K562 (cell line): Measurements from ENCODE around the gene NPIPA5. TPM values are rescaled to one million over a fixed set of nuclear protein-coding genes. Genes with fewer than 3 reads are reported as not detected.
"Not testable (repeated sequence)": the region's sequence is repeated elsewhere in the genome, so short reads cannot be mapped to it uniquely, and the experiment has no call there.

Source experiments
- ATAC-seq: fragments of 200-7000 bp; cut with Tn5 transposase; 3 replicates; pipeline ENCODE4 v1.9.1; 2020; ENCODE audit warnings: moderate library complexity
- BruUV-seq: library from RNA; stranded (reverse); fragments of 400-500 nt; replicated peaks from 2 replicates; lab custom pipeline; 2021; lab: Mats Ljungman, UMichigan
- CTCF ChIA-PET: fragments of 300-600 bp; formaldehyde crosslinking; extraction: SDS; loops from one replicate; lab custom pipeline; 2021; ENCODE audit warnings: low intra/inter-chr PET ratio; lab: Yijun Ruan, JAX
- POLR2A ChIA-PET: fragments of 300-600, 350-650 bp; sonication (Branson Sonifier 250); formaldehyde crosslinking; extraction: SDS; loops from one replicate; lab custom pipeline; 2021; ENCODE audit warnings: antibody characterized with exemption, inconsistent platforms; lab: Yijun Ruan, JAX
- DNase-seq, 4 experiments: peaks; one replicate each; pipeline versions ENCODE4 v3.0.0 to v3.0.0-alpha.2; 2011 to 2018; ENCODE audit warnings: low spot score in 3 of 4, mixed read lengths in 3 of 4; ENCODE audit errors: extremely low read depth in 1 of 4
- FAIRE-seq: peaks from 2 replicates; lab custom pipeline; 2011; peaks lifted over from hg19 to GRCh38; lab: Jason Lieb, UNC
- H2AFZ ChIP-seq: 2 replicates; pipeline ENCODE4 v1.6.0; 2011; ENCODE audit warnings: low read depth, low read length, control low read depth, inconsistent platforms
- H3K27ac ChIP-seq: fragments of 200-600 bp; 3 replicates; pipeline ENCODE4 v1.8.0; 2011; ENCODE audit warnings: low read depth, mild to moderate bottlenecking, control low read depth, inconsistent platforms, low read length, moderate library complexity, mixed read lengths; ENCODE audit errors: extremely low read depth
- H3K27me3 ChIP-seq, 2 experiments: fragments of 300-600 bp in 1 of 2; 2 replicates in 1 of 2; 3 replicates in 1 of 2; pipeline versions ENCODE4 v1.6.0 to v1.8.0; 2011; ENCODE audit warnings: inconsistent platforms in 2 of 2, low read length in 2 of 2, mild to moderate bottlenecking in 1 of 2, mixed read lengths in 1 of 2, moderate library complexity in 1 of 2; ENCODE audit not compliant: control insufficient read depth in 2 of 2, insufficient read depth in 2 of 2
- H3K36me3 ChIP-seq: fragments of 300-600 bp; 3 replicates; pipeline ENCODE4 v1.8.0; 2011; ENCODE audit warnings: mild to moderate bottlenecking, low read length, inconsistent platforms; ENCODE audit not compliant: control insufficient read depth, insufficient read depth
- H3K4me1 ChIP-seq, 2 experiments: fragments of 200-600 bp in 1 of 2; replicated peaks in 1 of 2; 2 replicates in 1 of 2; 3 replicates in 1 of 2; pipeline versions ENCODE4 v1.5.1 to v1.8.0; 2011; ENCODE audit warnings: inconsistent platforms in 2 of 2, low read length in 2 of 2, mild to moderate bottlenecking in 1 of 2, mixed read lengths in 1 of 2, moderate library complexity in 1 of 2; ENCODE audit not compliant: control insufficient read depth in 2 of 2, insufficient read depth in 2 of 2
- H3K4me2 ChIP-seq: 2 replicates; pipeline ENCODE4 v1.6.1; 2011; ENCODE audit warnings: low read length, control low read depth, inconsistent platforms, mixed read lengths; ENCODE audit not compliant: insufficient read depth
- H3K4me3 ChIP-seq: fragments of 200-600 bp; sonication (generic), shearing (Covaris generic); 2 replicates; pipeline ENCODE4 v1.5.1; 2016; ENCODE audit warnings: control low read depth, inconsistent platforms
- H3K79me2 ChIP-seq: fragments of 200-600 bp; 3 replicates; pipeline ENCODE4 v1.8.0; 2011; ENCODE audit warnings: low read length, inconsistent platforms; ENCODE audit not compliant: control insufficient read depth, insufficient read depth
- H3K9ac ChIP-seq, 2 experiments: 2 replicates each; pipeline versions ENCODE4 v1.6.0 to v1.6.1; 2011; ENCODE audit warnings: low read depth in 2 of 2, low read length in 2 of 2, control low read depth in 1 of 2, inconsistent platforms in 1 of 2, mild to moderate bottlenecking in 1 of 2, mixed read lengths in 1 of 2; ENCODE audit not compliant: insufficient read depth in 1 of 2
- H3K9me1 ChIP-seq: one replicate; pipeline ENCODE4 v1.6.0; 2011; ENCODE audit warnings: inconsistent platforms, mild to moderate bottlenecking, low read length, moderate library complexity; ENCODE audit not compliant: control insufficient read depth, insufficient read depth
- H3K9me3 ChIP-seq: replicated peaks from 2 replicates; pipeline ENCODE4 v1.5.1; 2011; ENCODE audit warnings: low read depth, low read length, inconsistent platforms; ENCODE audit not compliant: control insufficient read depth, insufficient read depth
- H4K20me1 ChIP-seq: replicated peaks from 2 replicates; pipeline ENCODE4 v1.6.1; 2011; ENCODE audit warnings: low read length, inconsistent platforms, mixed read lengths; ENCODE audit not compliant: control insufficient read depth, insufficient read depth
- WGBS: fragments of 100-300 bp; shearing (Covaris generic); methylation state at CpG from one replicate; pipeline ENCODE4 v1.1.6; 2016; ENCODE audit warnings: low coverage, mixed read lengths; ENCODE audit not compliant: insufficient coverage; ENCODE audit errors: missing lambda C conversion rate; 5-methylcytosine and 5-hydroxymethylcytosine counted together
- in situ Hi-C: fragments of 300-500 bp; cut with MboI; formaldehyde crosslinking; loops from 4 replicates; pipeline ENCODE4 v1.15.0; 2018; ENCODE audit warnings: inconsistent platforms, mixed read lengths
- intact Hi-C: fragments of 100-400 bp; cut with micrococcal nuclease; formaldehyde crosslinking; loops from 2 replicates; pipeline ENCODE4 v1.14.2; 2022
- polyA plus RNA-seq, 8 experiments: library from polyadenylated mRNA; depleted of rRNA in 4 of 8; stranded (reverse) in 5 of 8; unstranded in 3 of 8; fragments of >200 nt; fragmentation: Nextera tagmentation in 2 of 8; fragmentation: Illumina TruSeq in 1 of 8; extraction: Ambion mirVana in 2 of 8; extraction: Trizol in 1 of 8; gene quantifications; 2 replicates each; pipeline versions ENCODE4 v1.2.1 to v1.2.3, GENCODE V29; 2011 to 2014; ENCODE audit warnings: inconsistent platforms in 1 of 8, missing spikeins in 1 of 8
- total RNA-seq, 7 experiments: library from RNA; depleted of rRNA in 6 of 7; stranded (reverse); fragments of >200 nt in 6 of 7; fragmentation: Illumina TruSeq in 2 of 7; extraction: Trizol in 2 of 7; gene quantifications; 2 replicates each; pipeline versions ENCODE4 v1.2.1 to v1.2.3, GENCODE V29; 2011 to 2021; ENCODE audit warnings: low replicate concordance in 1 of 7

The NPIPA5 gene
- total and polyA plus RNA-seq, 9 of the 15 experiments (the other 6 are each of a cell fraction or from before 2014, with no cell fraction given): 2.2 to 17.0 (median 4.7) TPM

- BruUV-seq, H2AFZ ChIP-seq, in situ Hi-C loops, DNase-seq, H3K9ac ChIP-seq, H3K9me1 ChIP-seq, POLR2A ChIA-PET, CTCF ChIA-PET, ATAC-seq, H3K27ac ChIP-seq, H4K20me1 ChIP-seq, H3K4me3 ChIP-seq, H3K4me2 ChIP-seq, H3K27me3 ChIP-seq, intact Hi-C loops, H3K79me2 ChIP-seq, H3K9me3 ChIP-seq, FAIRE-seq, H3K36me3 ChIP-seq, H3K4me1 ChIP-seq: not testable (repeated sequence)
- WGBS: no CpG with 5 or more reads among the region's 5 CpGs
These were observed 44.1 kb downstream of the NPIPA5 start for GRCh38 chr16:15333969-15334368.

DNA sequence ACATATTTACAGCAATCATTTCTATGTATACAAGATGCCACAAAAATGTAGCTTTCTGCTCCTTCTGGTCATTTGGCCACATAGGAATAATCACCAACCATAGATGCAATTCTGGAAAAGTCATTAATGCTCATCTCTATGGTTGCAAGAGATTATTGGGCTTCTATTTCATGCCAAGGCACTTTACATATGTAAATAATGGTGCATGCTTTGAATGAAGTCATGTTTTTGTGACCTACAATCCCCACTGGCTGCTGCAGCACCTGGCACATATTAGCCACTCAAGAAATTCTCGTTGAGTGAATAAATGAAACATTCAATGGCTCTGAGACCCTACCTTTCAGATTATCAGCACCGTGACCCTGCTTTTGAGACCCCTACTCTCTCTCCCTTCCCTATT lies 47.1 kb downstream of the NPIPA5 start:
- H3K9ac ChIP-seq, H3K4me2 ChIP-seq, DNase-seq, POLR2A ChIA-PET, H3K27ac ChIP-seq, in situ Hi-C loops, H3K4me1 ChIP-seq, BruUV-seq, H3K4me3 ChIP-seq, H3K27me3 ChIP-seq, ATAC-seq, H3K79me2 ChIP-seq, H3K36me3 ChIP-seq, H3K9me1 ChIP-seq, H3K9me3 ChIP-seq, H4K20me1 ChIP-seq, FAIRE-seq, CTCF ChIA-PET, H2AFZ ChIP-seq, intact Hi-C loops: not testable (repeated sequence)
- WGBS: no CpG with 5 or more reads among the region's 2 CpGs

GRCh38 chr16:15324954-15325353 lies 53.1 kb downstream of the NPIPA5 start:
- H3K4me1 ChIP-seq, H3K27me3 ChIP-seq, H3K9ac ChIP-seq, CTCF ChIA-PET, H3K4me2 ChIP-seq, H3K9me3 ChIP-seq, BruUV-seq, H3K9me1 ChIP-seq, H3K79me2 ChIP-seq, H4K20me1 ChIP-seq, DNase-seq, H2AFZ ChIP-seq, H3K36me3 ChIP-seq, FAIRE-seq, H3K4me3 ChIP-seq, H3K27ac ChIP-seq, intact Hi-C loops, ATAC-seq, in situ Hi-C loops, POLR2A ChIA-PET: not testable (repeated sequence)
- WGBS: 11% methylated on average over 2 of the region's 4 CpGs

GRCh38 chr16:15323373-15323772 lies 54.7 kb downstream of the NPIPA5 start:
- H3K27me3 ChIP-seq, POLR2A ChIA-PET, H3K4me2 ChIP-seq, ATAC-seq, H3K4me3 ChIP-seq, H3K27ac ChIP-seq, H3K4me1 ChIP-seq, in situ Hi-C loops, H2AFZ ChIP-seq, BruUV-seq, CTCF ChIA-PET, FAIRE-seq, H4K20me1 ChIP-seq, H3K36me3 ChIP-seq, H3K9me3 ChIP-seq, DNase-seq, H3K9me1 ChIP-seq, intact Hi-C loops, H3K79me2 ChIP-seq, H3K9ac ChIP-seq: not testable (repeated sequence)
- no CpG with 5 or more reads among the region's 6 CpGs for WGBS
